B cell (primary cell): ENCODE results near the gene CLK4. TPM values are rescaled to one million over a fixed set of nuclear protein-coding genes. Genes with fewer than 3 reads are reported as not detected.

Source experiments
- ATAC-seq: fragments of 200-7000 bp; cut with Tn5 transposase; one replicate; pipeline ENCODE4 v1.10.0; 2021; ENCODE audit warnings: low read depth, mild to moderate bottlenecking, moderate number of reproducible peaks, moderate library complexity
- CTCF ChIA-PET: fragments of 350-600 bp; sonication (Branson Sonifier 250); formaldehyde crosslinking; loops from one replicate; lab custom pipeline; 2021; ENCODE audit warnings: antibody characterized with exemption, inconsistent platforms; lab: Charles Lee
- POLR2A ChIA-PET: fragments of 350-600 bp; sonication (Branson Sonifier 250); formaldehyde crosslinking; loops from one replicate; lab custom pipeline; 2021; ENCODE audit warnings: antibody characterized with exemption; lab: Charles Lee
- DNase-seq: peaks from one replicate; pipeline ENCODE4 v3.0.0; 2013
- H2AFZ ChIP-seq: 2 replicates; pipeline ENCODE4 v1.6.1; 2012; ENCODE audit warnings: mild to moderate bottlenecking, low read depth, low read length; ENCODE audit not compliant: insufficient read depth, poor library complexity, severe bottlenecking
- H3K27ac ChIP-seq, 2 donors: 1 replicate in 1 of 2; 2 replicates in 1 of 2; pipeline ENCODE4 v1.5.1; 2012 to 2013; ENCODE audit warnings: low read length in 2 of 2, mild to moderate bottlenecking in 2 of 2, moderate library complexity in 1 of 2
- H3K27me3 ChIP-seq, 4 experiments: fragments of 200-600 bp in 1 of 4; sonication (generic) in 1 of 4; replicated peaks in 1 of 4; 1 replicate in 2 of 4; 2 replicates in 2 of 4; pipeline versions ENCODE4 v1.6.1 to v1.7.0; 2013 to 2016; ENCODE audit warnings: low read length in 3 of 4, mild to moderate bottlenecking in 2 of 4, mixed read lengths in 1 of 4, moderate library complexity in 1 of 4; ENCODE audit not compliant: insufficient read depth in 4 of 4, control insufficient read depth in 3 of 4; ENCODE audit errors: control extremely low read depth in 1 of 4
- H3K36me3 ChIP-seq, 2 experiments: replicated peaks in 1 of 2; 1 replicate in 1 of 2; 2 replicates in 1 of 2; pipeline versions ENCODE4 v1.6.1 to v1.7.1; 2013; ENCODE audit warnings: low read length in 1 of 2; ENCODE audit not compliant: insufficient read depth in 2 of 2, control insufficient read depth in 1 of 2; ENCODE audit errors: control extremely low read depth in 1 of 2, extremely low read depth in 1 of 2
- H3K4me1 ChIP-seq, 2 donors: fragments of 200-600 bp in 1 of 2; sonication (generic) in 1 of 2; 1 replicate in 1 of 2; 2 replicates in 1 of 2; pipeline versions ENCODE4 v1.5.1 to v1.6.1; 2013 to 2017; ENCODE audit warnings: low read length in 2 of 2; ENCODE audit not compliant: control insufficient read depth in 2 of 2, insufficient read depth in 2 of 2
- H3K4me2 ChIP-seq: replicated peaks from 2 replicates; pipeline ENCODE3; 2012; ENCODE audit warnings: mild to moderate bottlenecking, low read depth, low read length; ENCODE audit not compliant: poor library complexity, severe bottlenecking
- H3K4me3 ChIP-seq, 5 experiments: fragments of 200-600 bp in 1 of 5; sonication (generic) in 1 of 5; 1 replicate in 3 of 5; 2 replicates in 2 of 5; pipeline versions ENCODE4 v1.5.1 to v1.7.0; 2011 to 2016; ENCODE audit warnings: low read length in 4 of 5, mild to moderate bottlenecking in 4 of 5, low read depth in 2 of 5, control low read depth in 1 of 5, moderate library complexity in 1 of 5; ENCODE audit not compliant: insufficient read depth in 1 of 5; ENCODE audit errors: control extremely low read depth in 1 of 5, extremely low read depth in 1 of 5
- H3K79me2 ChIP-seq: fragments of 200-600 bp; sonication (generic); one replicate; pipeline ENCODE4 v1.6.0; 2016; ENCODE audit warnings: low read length; ENCODE audit not compliant: control insufficient read depth, insufficient read depth
- H3K9ac ChIP-seq: fragments of 200-600 bp; sonication (generic); 2 replicates; pipeline ENCODE4 v1.6.1; 2017; ENCODE audit warnings: mild to moderate bottlenecking, low read length, moderate library complexity
- H3K9me3 ChIP-seq, 3 donors: one replicate each; pipeline versions ENCODE4 v1.6.1 to v1.7.1; 2013; ENCODE audit warnings: low read length in 2 of 3; ENCODE audit not compliant: control insufficient read depth in 2 of 3, insufficient read depth in 1 of 3; ENCODE audit errors: control extremely low read depth in 1 of 3
- H4K20me1 ChIP-seq: 2 replicates; pipeline ENCODE4 v1.6.0; 2012; ENCODE audit warnings: mild to moderate bottlenecking, low read length; ENCODE audit not compliant: insufficient read depth, control insufficient read depth, poor library complexity, severe bottlenecking
- H3K27ac Mint-ChIP-seq: one replicate; pipeline ENCODE4 v1.8.0; 2021; ENCODE audit warnings: mixed read lengths
- H3K27me3 Mint-ChIP-seq: one replicate; pipeline ENCODE4 v1.8.0; 2021; ENCODE audit warnings: mixed read lengths
- H3K4me1 Mint-ChIP-seq: one replicate; pipeline ENCODE4 v1.8.0; 2021; ENCODE audit warnings: mixed read lengths
- H3K4me3 Mint-ChIP-seq: one replicate; pipeline ENCODE4 v1.8.0; 2021; ENCODE audit warnings: mixed read lengths
- H3K9me3 Mint-ChIP-seq: one replicate; pipeline ENCODE4 v1.8.0; 2022; ENCODE audit warnings: mixed read lengths; ENCODE audit not compliant: insufficient read depth
- CTCF ChIP-seq: fragments of 200-600 bp; IDR thresholded peaks from one replicate; pipeline ENCODE4 v1.8.0; 2022; ENCODE audit warnings: antibody characterized with exemption, mild to moderate bottlenecking
- EZH2 ChIP-seq: IDR thresholded peaks from 2 replicates; pipeline ENCODE4 v1.6.1; 2012; ENCODE audit warnings: borderline replicate concordance, low read depth, mild to moderate bottlenecking, moderate library complexity, low read length; ENCODE audit not compliant: insufficient read depth, poor library complexity, severe bottlenecking
- WGBS: methylation state at CpG from one replicate; pipeline ENCODE4 v1.1.5; 2013; ENCODE audit warnings: missing lambda C conversion rate; ENCODE audit not compliant: insufficient coverage; 5-methylcytosine and 5-hydroxymethylcytosine counted together
- intact Hi-C: fragments of 100-400 bp; cut with micrococcal nuclease; formaldehyde crosslinking; loops from one replicate; pipeline ENCODE4 v1.10.0; 2022
- polyA plus RNA-seq: library from polyadenylated mRNA; depleted of rRNA; stranded (reverse); fragments of >200 nt; gene quantifications from 2 replicates; pipeline ENCODE4 v1.2.3, GENCODE V29; 2012
- total RNA-seq, 2 donors: library from RNA; stranded (reverse); fragments of 120-200 nt in 1 of 2; gene quantifications; 1 replicate in 1 of 2; 2 replicates in 1 of 2; pipeline versions ENCODE4 v1.2.3 to v1.2.4, GENCODE V29; 2013 to 2022

Gene CLK4
- total and polyA plus RNA-seq, 2 donors (not counting 1 experiment from before 2014, with no cell fraction given): 72.3 to 132 TPM

- WGBS: 100% methylated on average over 1 of the region's 4 CpGs
- Histone ChIP-seq H3K4me3 (no peak overlapping the region), H3K4me1 (peaks cover 23 to 28% of the 10 kb centered on the region in 2 donors), H3K9me3 (peaks cover 0 to 3% (median 0%) of the 10 kb centered on the region in 3 donors), H3K27ac (no peak overlapping the region), H3K36me3 (peaks cover 21 to 54% of the 10 kb centered on the region in 2 experiments), H3K4me2 (no peak overlapping the region), H2AFZ (no peak overlapping the region), H3K27me3 (no peaks in the 10 kb centered on the region), H4K20me1 (peaks cover 47% of the 10 kb centered on the region), H3K9ac (no peak overlapping the region), H3K79me2 (peaks cover 76% of the 10 kb centered on the region)
- POLR2A ChIA-PET: no interaction called here
- Mint-ChIP-seq H3K4me1 (peaks cover 54% of the 10 kb centered on the region), H3K27ac (no peak overlapping the region), H3K27me3 (no peaks in the 10 kb centered on the region), H3K9me3 (no peaks in the 10 kb centered on the region), H3K4me3 (no peak overlapping the region)
- CTCF ChIA-PET: interaction anchor here (0.9 kb wide), 1 partner anchor 108 kb away, joined by 3 read pairs; no protein-coding TSS in a partner anchor
- TF ChIP-seq EZH2 (no peak), CTCF (no peak)
- intact Hi-C loops: loop anchor here (10.0 kb wide), 1 partner anchor 388 kb away; the partner anchor contains the start of gene PHYKPL
- ATAC-seq: no peak
- DNase-seq: no peak
These were observed 4.1 kb downstream of the CLK4 start for GRCh38 chr5:178622679-178623247.

GRCh38 chr5:178619390-178619789, 7.5 kb downstream of the CLK4 start:
- Mint-ChIP-seq H3K27me3 (no peaks in the 10 kb centered on the region), H3K4me3 (no peak overlapping the region), H3K27ac (no peak overlapping the region), H3K9me3 (no peaks in the 10 kb centered on the region), H3K4me1 (peaks cover 37% of the 10 kb centered on the region)
- Histone ChIP-seq H3K36me3 (peaks cover 30 to 85% of the 10 kb centered on the region in 2 experiments), H3K4me3 (no peak overlapping the region), H3K9me3 (no peaks in the 10 kb centered on the region), H2AFZ (no peak overlapping the region), H3K9ac (no peak overlapping the region), H3K4me1 (peaks cover 8 to 12% of the 10 kb centered on the region in 2 donors), H3K4me2 (no peak overlapping the region), H3K27me3 (no peaks in the 10 kb centered on the region), H3K79me2 (peaks cover 72% of the 10 kb centered on the region), H3K27ac (no peak overlapping the region), H4K20me1 (peaks cover 62% of the 10 kb centered on the region)
- DNase-seq (no peak), ATAC-seq (no peak)
- TF ChIP-seq CTCF (no peak), EZH2 (no peak)
- 100% methylated on average over 1 of the region's 1 CpG for WGBS
- ChIA-PET CTCF (no interaction called here), POLR2A (no interaction called here)
- intact Hi-C loops: no loop called here
